ENCODE measurements around the gene SEMA5B. TPM values are rescaled to one million over a fixed set of nuclear protein-coding genes. Genes with fewer than 3 reads are reported as not detected.

The SEMA5B gene
- total RNA-seq, 1 donor from 2014 or later = 12.8 TPM

DNA sequence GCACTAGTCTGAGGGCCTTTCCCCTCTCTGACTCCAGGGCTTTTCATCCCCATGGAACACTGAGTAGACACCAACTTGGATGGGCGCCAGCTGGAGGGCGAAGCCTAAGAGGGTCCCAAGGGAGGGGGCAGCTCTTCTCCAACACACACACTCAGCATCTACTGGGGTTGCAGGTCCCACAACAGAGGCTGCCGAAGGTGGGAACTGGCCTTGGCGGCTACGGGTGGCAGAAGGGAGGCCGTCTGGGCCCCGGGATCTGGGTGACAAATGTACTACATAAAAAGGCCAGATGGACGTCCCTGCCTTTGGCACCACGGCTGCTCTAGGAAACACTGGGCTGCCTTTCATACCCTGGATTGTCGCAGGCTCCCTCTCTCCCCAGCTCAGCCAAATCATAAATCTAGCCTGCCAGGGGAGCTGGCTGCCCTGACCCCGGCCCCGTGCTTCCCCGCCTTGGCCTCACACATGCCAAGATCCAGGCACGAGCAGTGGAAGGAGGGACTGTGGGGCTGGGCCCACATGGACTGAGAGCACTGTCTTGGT, 31.5 kb downstream of the SEMA5B start:
- Mint-ChIP-seq H3K36me3 (no peaks in the 10 kb centered on the region), H3K9me3 (no peaks in the 10 kb centered on the region), H3K4me3 (no peak overlapping the region), H3K4me1 (ENCODE audit: unreplicated experiment) (peaks cover 34% of the 10 kb centered on the region), H3K27ac (no peak overlapping the region), H3K27me3 (peaks cover 38% of the 10 kb centered on the region)
- no peak for DNase-seq (ENCODE audit: extremely low spot score, unreplicated experiment)
- TF ChIP-seq CTCF (conservative IDR thresholded peaks at IDR 0.05) = no peak

DNA sequence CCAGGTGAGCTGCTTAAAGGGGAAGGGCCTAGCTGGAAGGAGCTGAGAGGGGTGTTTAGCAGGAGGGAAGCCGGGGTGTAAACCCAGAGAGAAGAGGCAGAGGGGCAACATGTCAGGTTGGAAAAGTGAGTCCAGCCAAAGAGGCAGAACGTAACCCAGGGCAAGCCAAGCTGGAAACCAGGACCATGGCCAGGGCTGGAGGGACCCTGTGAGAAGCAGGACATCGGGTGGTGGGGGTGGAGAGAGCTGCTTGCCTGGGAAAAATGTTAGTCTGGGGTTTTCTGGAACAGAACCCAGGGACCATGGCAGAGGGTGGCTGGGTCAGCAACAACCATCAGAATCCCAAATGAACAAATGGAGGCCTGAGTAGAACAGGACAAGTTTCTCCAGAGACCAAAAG, 32.6 kb downstream of the SEMA5B start:
- Mint-ChIP-seq H3K4me3 (no peak overlapping the region), H3K36me3 (no peaks in the 10 kb centered on the region), H3K27ac (no peak overlapping the region), H3K9me3 (no peaks in the 10 kb centered on the region), H3K4me1 (ENCODE audit: unreplicated experiment) (peaks cover 34% of the 10 kb centered on the region), H3K27me3 (peaks cover 42% of the 10 kb centered on the region)
- TF ChIP-seq CTCF (conservative IDR thresholded peaks at IDR 0.05) = no peak
- DNase-seq (ENCODE audit: extremely low spot score, unreplicated experiment) = no peak

GRCh38 chr3:122993124-122993978, 34.2 kb downstream of the SEMA5B start:
- no peak for DNase-seq (ENCODE audit: extremely low spot score, unreplicated experiment)
- Mint-ChIP-seq H3K27me3 (peaks cover 46% of the 10 kb centered on the region), H3K27ac (no peak overlapping the region), H3K4me1 (ENCODE audit: unreplicated experiment) (peaks cover 45% of the 10 kb centered on the region), H3K36me3 (no peaks in the 10 kb centered on the region), H3K4me3 (no peak overlapping the region), H3K9me3 (no peaks in the 10 kb centered on the region)
- TF ChIP-seq CTCF (conservative IDR thresholded peaks at IDR 0.05) = no peak

GRCh38 chr3:122992676-122993075, 34.9 kb downstream of the SEMA5B start:
- Mint-ChIP-seq H3K36me3 (no peaks in the 10 kb centered on the region), H3K27ac (no peak overlapping the region), H3K4me3 (no peak overlapping the region), H3K27me3 (peaks cover 50% of the 10 kb centered on the region), H3K9me3 (no peaks in the 10 kb centered on the region), H3K4me1 (ENCODE audit: unreplicated experiment) (peaks cover 48% of the 10 kb centered on the region)
- no peak for TF ChIP-seq CTCF (conservative IDR thresholded peaks at IDR 0.05)
- DNase-seq (ENCODE audit: extremely low spot score, unreplicated experiment) = no peak

GRCh38 chr3:122992133-122992532, 35.4 kb downstream of the SEMA5B start:
- Mint-ChIP-seq H3K27ac (no peak overlapping the region), H3K4me1 (ENCODE audit: unreplicated experiment) (peaks cover 44% of the 10 kb centered on the region), H3K27me3 (peaks cover 49% of the 10 kb centered on the region), H3K9me3 (no peaks in the 10 kb centered on the region), H3K4me3 (no peak overlapping the region), H3K36me3 (no peaks in the 10 kb centered on the region)
- DNase-seq (ENCODE audit: extremely low spot score, unreplicated experiment) = no peak
- TF ChIP-seq CTCF (conservative IDR thresholded peaks at IDR 0.05) = no peak

Data from type B pancreatic cell (in vitro differentiated cells).